ENCODE results near the gene TMTC4.

The TMTC4 gene

DNA sequence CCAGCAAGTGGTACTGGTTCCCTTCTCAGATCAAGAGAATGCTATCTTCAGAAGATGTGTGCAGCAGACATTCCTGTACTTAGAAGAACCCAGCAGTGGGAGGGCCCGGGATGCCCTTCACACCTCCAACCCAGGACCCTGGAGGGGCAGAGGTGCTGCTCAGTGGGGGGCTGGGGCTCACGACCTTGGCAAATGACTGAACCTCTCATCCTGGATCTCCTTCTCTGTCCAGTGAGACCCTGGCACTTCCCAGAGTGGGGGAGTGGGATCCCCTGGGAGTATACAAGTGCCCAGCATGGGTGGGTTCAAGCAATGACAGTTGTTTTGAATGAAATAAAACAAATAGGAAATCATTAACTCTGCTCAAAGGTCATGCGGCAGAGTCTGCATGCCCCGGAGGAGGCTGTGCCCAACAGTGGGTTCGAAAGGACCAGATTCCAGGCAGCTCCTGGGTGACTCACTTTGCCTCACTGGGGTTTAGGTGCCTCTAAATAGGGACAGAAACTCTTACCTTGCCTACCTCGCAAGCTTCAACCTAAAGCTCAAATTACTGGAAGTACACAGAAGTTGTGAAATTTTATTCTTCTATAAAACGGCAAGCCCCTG, 112.9 kb downstream of the TMTC4 start:
- Histone ChIP-seq H3K4me3 (ENCODE audit: insufficient read depth, low read length, poor library complexity, severe bottlenecking) (no peak overlapping the region), H3K9ac (ENCODE audit: low read length) (no peak overlapping the region), H3K9me2 (replicated peaks; ENCODE audit: insufficient read depth, low read length) (no peaks in the 10 kb centered on the region), H4K20me1 (ENCODE audit: low read depth, low read length) (no peaks in the 10 kb centered on the region), H3F3A (ENCODE audit: insufficient read depth) (no peaks in the 10 kb centered on the region), H3K27me3 (ENCODE audit: low read length) (no peaks in the 10 kb centered on the region), H3K79me2 (ENCODE audit: insufficient read depth, low read length) (no peaks in the 10 kb centered on the region), H3K27ac (ENCODE audit: low read depth, low read length) (no peak overlapping the region), H3K4me2 (ENCODE audit: low read depth, low read length, poor library complexity, severe bottlenecking) (no peak overlapping the region), H3K36me3 (ENCODE audit: low read length) (no peaks in the 10 kb centered on the region), H2AFZ (ENCODE audit: low read depth, low read length, severe bottlenecking) (no peak overlapping the region), H3K9me3 (ENCODE audit: insufficient read depth, low read length) (no peaks in the 10 kb centered on the region)
- no peak for TF ChIP-seq EZH2phosphoT487 (conservative IDR thresholded peaks at IDR 0.05; ENCODE audit: low read length)
- no peak for TF ChIP-seq CTCF (IDR thresholded peaks at IDR 0.05; ENCODE audit: insufficient read depth, low read length, poor library complexity, severe bottlenecking)

- Histone ChIP-seq H3F3A (ENCODE audit: insufficient read depth) (no peaks in the 10 kb centered on the region), H3K27me3 (ENCODE audit: low read length) (no peaks in the 10 kb centered on the region), H3K4me2 (ENCODE audit: low read depth, low read length, poor library complexity, severe bottlenecking) (no peak overlapping the region), H3K36me3 (ENCODE audit: low read length) (no peaks in the 10 kb centered on the region), H3K27ac (ENCODE audit: low read depth, low read length) (no peak overlapping the region), H3K4me3 (ENCODE audit: insufficient read depth, low read length, poor library complexity, severe bottlenecking) (no peak overlapping the region), H3K9ac (ENCODE audit: low read length) (no peak overlapping the region), H3K9me2 (replicated peaks; ENCODE audit: insufficient read depth, low read length) (no peaks in the 10 kb centered on the region), H3K9me3 (ENCODE audit: insufficient read depth, low read length) (no peaks in the 10 kb centered on the region), H3K79me2 (ENCODE audit: insufficient read depth, low read length) (no peaks in the 10 kb centered on the region), H4K20me1 (ENCODE audit: low read depth, low read length) (no peaks in the 10 kb centered on the region), H2AFZ (ENCODE audit: low read depth, low read length, severe bottlenecking) (no peak overlapping the region)
- no peak for TF ChIP-seq EZH2phosphoT487 (conservative IDR thresholded peaks at IDR 0.05; ENCODE audit: low read length)
- no peak for TF ChIP-seq CTCF (IDR thresholded peaks at IDR 0.05; ENCODE audit: insufficient read depth, low read length, poor library complexity, severe bottlenecking)
Observed at GRCh38 chr13:100561158-100561499, 113.5 kb downstream of the TMTC4 start.

- Histone ChIP-seq H3K36me3 (ENCODE audit: low read length) (no peaks in the 10 kb centered on the region), H3K9me2 (replicated peaks; ENCODE audit: insufficient read depth, low read length) (no peaks in the 10 kb centered on the region), H2AFZ (ENCODE audit: low read depth, low read length, severe bottlenecking) (no peak overlapping the region), H3K27me3 (ENCODE audit: low read length) (no peaks in the 10 kb centered on the region), H3K79me2 (ENCODE audit: insufficient read depth, low read length) (no peaks in the 10 kb centered on the region), H3F3A (ENCODE audit: insufficient read depth) (no peaks in the 10 kb centered on the region), H3K27ac (ENCODE audit: low read depth, low read length) (no peak overlapping the region), H3K9me3 (ENCODE audit: insufficient read depth, low read length) (no peaks in the 10 kb centered on the region), H3K4me2 (ENCODE audit: low read depth, low read length, poor library complexity, severe bottlenecking) (no peak overlapping the region), H4K20me1 (ENCODE audit: low read depth, low read length) (no peaks in the 10 kb centered on the region), H3K4me3 (ENCODE audit: insufficient read depth, low read length, poor library complexity, severe bottlenecking) (no peak overlapping the region), H3K9ac (ENCODE audit: low read length) (no peak overlapping the region)
- TF ChIP-seq CTCF (IDR thresholded peaks at IDR 0.05; ENCODE audit: insufficient read depth, low read length, poor library complexity, severe bottlenecking) (no peak), EZH2phosphoT487 (conservative IDR thresholded peaks at IDR 0.05; ENCODE audit: low read length) (no peak)
Observed at GRCh38 chr13:100560498-100561157, 114.0 kb downstream of the TMTC4 start.

Measured in SU-DHL-6 (cell line).